HepG2 (cell line): Measurements from ENCODE around the gene RCC1. TPM values are rescaled to one million over a fixed set of nuclear protein-coding genes. Genes with fewer than 3 reads are reported as not detected.

ENCODE experiments used
- CC2D1A ChIP-seq: sonication (generic); formaldehyde crosslinking; IDR thresholded peaks from 2 replicates; pipeline ENCODE4 v1.8.1; 2023; ENCODE audit warnings: mild to moderate bottlenecking, missing genetic modification reagents
- FIP1L1 ChIP-seq: fragments of 200-400 bp; formaldehyde crosslinking; IDR thresholded peaks from 2 replicates; pipeline ENCODE4 v1.6.1; 2018; ENCODE audit warnings: low read depth, mild to moderate bottlenecking, low read length, moderate library complexity, borderline replicate concordance; ENCODE audit not compliant: insufficient read depth
- GFI1 ChIP-seq: sonication (generic); formaldehyde crosslinking; IDR thresholded peaks from 2 replicates; pipeline ENCODE4 v1.5.0; 2020; ENCODE audit warnings: missing genetic modification reagents, mild to moderate bottlenecking, borderline replicate concordance
- HCFC1 ChIP-seq: fragments of 150-350 bp; IDR thresholded peaks from 2 replicates; pipeline ENCODE4 v1.6.1; 2014; ENCODE audit warnings: low read depth, low read length
- HIVEP1 ChIP-seq: sonication (generic); formaldehyde crosslinking; IDR thresholded peaks from 2 replicates; pipeline ENCODE4 v1.4.0; 2020; ENCODE audit warnings: mild to moderate bottlenecking, missing genetic modification reagents
- JUND ChIP-seq: sonication (generic); formaldehyde crosslinking; IDR thresholded peaks from 2 replicates; pipeline ENCODE4 v1.8.0; 2022; ENCODE audit warnings: mild to moderate bottlenecking, missing genetic modification reagents
- MEIS2 ChIP-seq: sonication (generic); formaldehyde crosslinking; IDR thresholded peaks from 2 replicates; pipeline ENCODE4 v1.9.0; 2021; ENCODE audit warnings: mild to moderate bottlenecking, missing genetic modification reagents
- RELA ChIP-seq: sonication (generic); formaldehyde crosslinking; IDR thresholded peaks from 2 replicates; pipeline ENCODE4 v1.4.0; 2020; ENCODE audit warnings: missing genetic modification reagents
- SKI ChIP-seq: fragments of 450-650 bp; IDR thresholded peaks from one replicate; pipeline ENCODE4 v1.6.1; 2018; ENCODE audit warnings: mild to moderate bottlenecking; ENCODE audit not compliant: partially characterized antibody
- SYNCRIP ChIP-seq: fragments of 200-400 bp; formaldehyde crosslinking; IDR thresholded peaks from 2 replicates; pipeline ENCODE4 v1.6.1; 2018; ENCODE audit warnings: mild to moderate bottlenecking, low read depth, low read length; ENCODE audit not compliant: insufficient read depth
- TBL1XR1 ChIP-seq: fragments of 150-350 bp; IDR thresholded peaks from 2 replicates; pipeline ENCODE4 v1.6.1; 2014; ENCODE audit warnings: borderline replicate concordance, low read length; ENCODE audit not compliant: partially characterized antibody
- TBX2 ChIP-seq: sonication (generic); formaldehyde crosslinking; IDR thresholded peaks from 2 replicates; pipeline ENCODE4 v1.5.0; 2020; ENCODE audit warnings: missing genetic modification reagents, mild to moderate bottlenecking, borderline replicate concordance
- TCF7L2 ChIP-seq: IDR thresholded peaks from 2 replicates; pipeline ENCODE4 v1.6.1; 2011; ENCODE audit warnings: mild to moderate bottlenecking, low read depth, low read length, moderate library complexity
- XBP1 ChIP-seq: sonication (generic); formaldehyde crosslinking; IDR thresholded peaks from 2 replicates; pipeline ENCODE4 v1.5.0; 2020; ENCODE audit warnings: missing genetic modification reagents
- ZEB1 ChIP-seq: IDR thresholded peaks from 2 replicates; pipeline ENCODE4 v1.6.1; 2012; ENCODE audit warnings: mild to moderate bottlenecking, low read depth, inconsistent platforms; ENCODE audit not compliant: insufficient replicate concordance
- ZNF567 ChIP-seq: sonication (generic); formaldehyde crosslinking; IDR thresholded peaks from 2 replicates; pipeline ENCODE4 v1.8.1; 2023; ENCODE audit warnings: mild to moderate bottlenecking, missing genetic modification reagents, borderline replicate concordance
- ZNF605 ChIP-seq: sonication (generic); formaldehyde crosslinking; IDR thresholded peaks from 2 replicates; pipeline ENCODE4 v1.8.0; 2022; ENCODE audit warnings: mild to moderate bottlenecking, missing genetic modification reagents
- ZNF749 ChIP-seq: sonication (generic); formaldehyde crosslinking; IDR thresholded peaks from 2 replicates; pipeline ENCODE4 v1.8.0; 2022; ENCODE audit warnings: mild to moderate bottlenecking, missing genetic modification reagents, moderate library complexity, borderline replicate concordance
- ZNF790 ChIP-seq: sonication (generic); formaldehyde crosslinking; IDR thresholded peaks from 2 replicates; pipeline ENCODE4 v1.8.0; 2022; ENCODE audit warnings: missing genetic modification reagents, mild to moderate bottlenecking, borderline replicate concordance
- ZNF792 ChIP-seq: IDR thresholded peaks from 2 replicates; pipeline ENCODE4 v1.6.1; 2016
- ZSCAN31 ChIP-seq: sonication (generic); formaldehyde crosslinking; IDR thresholded peaks from 2 replicates; pipeline ENCODE4 v1.5.0; 2020; ENCODE audit warnings: low read depth, mild to moderate bottlenecking, missing genetic modification reagents
- polyA plus RNA-seq, 8 experiments: library from polyadenylated mRNA; depleted of rRNA in 3 of 8; stranded (reverse) in 7 of 8; unstranded in 1 of 8; fragments of >200 nt; fragmentation: Illumina TruSeq in 4 of 8; extraction: Trizol in 4 of 8; gene quantifications; 2 replicates each; pipeline versions ENCODE4 v1.2.1 to v1.2.3, GENCODE V29; 2011 to 2016; ENCODE audit warnings: low read depth in 4 of 8, missing spikeins in 1 of 8, mixed read lengths in 1 of 8; ENCODE audit not compliant: insufficient read depth in 1 of 8
- total RNA-seq, 5 experiments: library from RNA; depleted of rRNA; stranded (reverse); fragments of >200 nt; fragmentation: Illumina TruSeq; extraction: Trizol; gene quantifications; 2 replicates each; pipeline ENCODE4 v1.2.3, GENCODE V29; 2016; ENCODE audit warnings: low read depth in 1 of 5
- TF ChIP-seq, protein P1 (sequence below): sonication (generic); formaldehyde crosslinking; IDR thresholded peaks from 2 replicates; pipeline ENCODE4 v1.8.0; 2022; ENCODE audit warnings: missing genetic modification reagents, mild to moderate bottlenecking, moderate library complexity, borderline replicate concordance
- TF ChIP-seq, protein P2 (sequence below): sonication (generic); formaldehyde crosslinking; conservative IDR thresholded peaks from 2 replicates; pipeline ENCODE4 v1.8.0; 2022; ENCODE audit warnings: mild to moderate bottlenecking, moderate library complexity, missing genetic modification reagents
- TF ChIP-seq, protein P3 (sequence below): sonication (generic); formaldehyde crosslinking; IDR thresholded peaks from 2 replicates; pipeline ENCODE4 v1.8.0; 2022; ENCODE audit warnings: low read depth, missing genetic modification reagents

RCC1 gene
- total and polyA plus RNA-seq, 2 of the 13 experiments (the other 11 are each of a cell fraction or from before 2014, with no cell fraction given): 47.2 to 80.8 TPM

DNA sequence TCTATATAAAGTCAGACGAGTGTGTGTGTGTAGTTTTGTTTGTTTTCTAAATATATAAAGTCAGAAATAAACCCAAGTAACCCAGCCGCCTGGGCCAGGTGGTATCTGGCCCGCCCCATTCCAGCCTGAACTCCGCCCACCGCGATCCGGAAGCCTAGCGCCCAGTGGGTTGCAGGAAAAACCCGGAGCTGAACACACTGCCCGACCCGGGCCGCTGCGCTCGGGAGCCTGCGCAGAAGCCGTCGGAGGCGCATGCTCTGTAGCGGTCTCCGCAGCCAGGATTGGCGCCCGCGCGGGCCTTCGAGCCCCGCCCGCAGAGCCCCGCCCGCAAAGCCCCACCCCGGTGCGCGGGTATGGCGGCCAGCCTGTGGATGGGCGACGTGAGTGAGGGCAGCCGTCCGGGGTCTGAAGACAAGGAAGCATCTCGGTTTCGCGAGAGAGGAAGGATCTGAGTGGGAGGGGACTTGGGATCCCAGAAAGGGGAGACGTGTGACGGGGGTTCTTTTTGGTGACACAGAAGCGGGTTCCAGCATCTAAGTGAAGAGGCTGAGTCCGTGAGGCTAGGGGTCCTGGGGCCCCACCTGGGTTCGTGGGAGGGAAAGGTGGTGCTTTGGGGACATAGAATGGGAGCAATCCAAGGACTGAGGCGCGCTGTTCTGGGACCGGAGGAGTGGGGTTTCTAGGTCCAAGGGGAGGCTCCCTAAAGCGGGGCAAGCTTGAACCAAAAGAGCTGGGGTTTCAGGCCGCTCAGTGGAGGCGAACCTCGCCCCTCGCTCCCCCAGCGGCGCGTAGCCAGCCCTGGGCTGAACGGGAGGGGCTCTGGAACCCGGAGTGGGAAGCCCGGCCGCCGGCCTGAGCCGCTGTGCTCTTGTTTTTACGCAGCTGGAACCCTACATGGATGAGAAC, 47.2 kb downstream of the RCC1 start, which contains the start of gene TRNAU1AP (continued):
- TF ChIP-seq, protein P1, sequence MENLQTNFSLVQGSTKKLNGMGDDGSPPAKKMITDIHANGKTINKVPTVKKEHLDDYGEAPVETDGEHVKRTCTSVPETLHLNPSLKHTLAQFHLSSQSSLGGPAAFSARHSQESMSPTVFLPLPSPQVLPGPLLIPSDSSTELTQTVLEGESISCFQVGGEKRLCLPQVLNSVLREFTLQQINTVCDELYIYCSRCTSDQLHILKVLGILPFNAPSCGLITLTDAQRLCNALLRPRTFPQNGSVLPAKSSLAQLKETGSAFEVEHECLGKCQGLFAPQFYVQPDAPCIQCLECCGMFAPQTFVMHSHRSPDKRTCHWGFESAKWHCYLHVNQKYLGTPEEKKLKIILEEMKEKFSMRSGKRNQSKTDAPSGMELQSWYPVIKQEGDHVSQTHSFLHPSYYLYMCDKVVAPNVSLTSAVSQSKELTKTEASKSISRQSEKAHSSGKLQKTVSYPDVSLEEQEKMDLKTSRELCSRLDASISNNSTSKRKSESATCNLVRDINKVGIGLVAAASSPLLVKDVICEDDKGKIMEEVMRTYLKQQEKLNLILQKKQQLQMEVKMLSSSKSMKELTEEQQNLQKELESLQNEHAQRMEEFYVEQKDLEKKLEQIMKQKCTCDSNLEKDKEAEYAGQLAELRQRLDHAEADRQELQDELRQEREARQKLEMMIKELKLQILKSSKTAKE (CRISPR knock-in tag): no peak
- TF ChIP-seq ZNF792 (CRISPR knock-in tag) (peak; percentile 22; the same call in 1 of the 2 replicates), FIP1L1 (0 out of 2 replicates have a peak, but pooled peaks have one; percentile 64), GFI1 (CRISPR knock-in tag) (peak; percentile 49; the same call in 1 of the 2 replicates), JUND (CRISPR knock-in tag) (no peak), SYNCRIP (no peak), HCFC1 (peak; percentile 61), MEIS2 (CRISPR knock-in tag) (0 out of 2 replicates have a peak, but pooled peaks have one; percentile 19), HIVEP1 (0 out of 2 replicates have a peak, but pooled peaks have one; percentile 29), CC2D1A (CRISPR knock-in tag) (no peak), RELA (CRISPR knock-in tag) (peak; percentile 35; the same call in 1 of the 2 replicates), XBP1 (CRISPR knock-in tag) (no peak), TBX2 (CRISPR knock-in tag) (peak; percentile 91), ZNF605 (no peak), ZNF567 (peak; percentile 70; the same call in 1 of the 2 replicates), ZNF790 (CRISPR knock-in tag) (peak; percentile 78; the same call in 1 of the 2 replicates), ZEB1 (no peak), ZSCAN31 (CRISPR knock-in tag) (peak; percentile 87; the same call in 1 of the 2 replicates), ZNF749 (CRISPR knock-in tag) (no peak), TCF7L2 (no peak), TBL1XR1 (no peak), SKI (no peak)
- TF ChIP-seq, protein P2, sequence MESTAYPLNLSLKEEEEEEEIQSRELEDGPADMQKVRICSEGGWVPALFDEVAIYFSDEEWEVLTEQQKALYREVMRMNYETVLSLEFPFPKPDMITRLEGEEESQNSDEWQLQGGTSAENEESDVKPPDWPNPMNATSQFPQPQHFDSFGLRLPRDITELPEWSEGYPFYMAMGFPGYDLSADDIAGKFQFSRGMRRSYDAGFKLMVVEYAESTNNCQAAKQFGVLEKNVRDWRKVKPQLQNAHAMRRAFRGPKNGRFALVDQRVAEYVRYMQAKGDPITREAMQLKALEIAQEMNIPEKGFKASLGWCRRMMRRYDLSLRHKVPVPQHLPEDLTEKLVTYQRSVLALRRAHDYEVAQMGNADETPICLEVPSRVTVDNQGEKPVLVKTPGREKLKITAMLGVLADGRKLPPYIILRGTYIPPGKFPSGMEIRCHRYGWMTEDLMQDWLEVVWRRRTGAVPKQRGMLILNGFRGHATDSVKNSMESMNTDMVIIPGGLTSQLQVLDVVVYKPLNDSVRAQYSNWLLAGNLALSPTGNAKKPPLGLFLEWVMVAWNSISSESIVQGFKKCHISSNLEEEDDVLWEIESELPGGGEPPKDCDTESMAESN (CRISPR knock-in tag): peak; percentile 74; the same call in 1 of the 2 replicates
- TF ChIP-seq, protein P3, sequence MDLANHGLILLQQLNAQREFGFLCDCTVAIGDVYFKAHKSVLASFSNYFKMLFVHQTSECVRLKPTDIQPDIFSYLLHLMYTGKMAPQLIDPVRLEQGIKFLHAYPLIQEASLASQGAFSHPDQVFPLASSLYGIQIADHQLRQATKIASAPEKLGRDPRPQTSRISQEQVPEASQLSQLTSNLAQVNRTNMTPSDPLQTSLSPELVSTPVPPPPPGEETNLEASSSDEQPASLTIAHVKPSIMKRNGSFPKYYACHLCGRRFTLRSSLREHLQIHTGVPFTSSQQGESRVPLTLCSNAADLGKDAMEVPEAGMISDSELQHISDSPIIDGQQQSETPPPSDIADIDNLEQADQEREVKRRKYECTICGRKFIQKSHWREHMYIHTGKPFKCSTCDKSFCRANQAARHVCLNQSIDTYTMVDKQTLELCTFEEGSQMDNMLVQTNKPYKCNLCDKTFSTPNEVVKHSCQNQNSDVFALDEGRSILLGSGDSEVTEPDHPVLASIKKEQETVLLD: no peak
